GM12875 (cell line): ENCODE data around the gene FGF1.

Source experiments
- H3K4me3 ChIP-seq: one replicate; pipeline ENCODE4 v1.5.1; 2011; ENCODE audit warnings: low read depth, low read length, control low read depth
- TF ChIP-seq, protein P1 (sequence below): IDR thresholded peaks from 2 replicates; pipeline ENCODE4 v1.5.1; 2011; ENCODE audit warnings: low read depth, mild to moderate bottlenecking, control low read depth, inconsistent platforms, low read length, moderate library complexity, borderline replicate concordance; ENCODE audit not compliant: insufficient read depth

The FGF1 gene

DNA sequence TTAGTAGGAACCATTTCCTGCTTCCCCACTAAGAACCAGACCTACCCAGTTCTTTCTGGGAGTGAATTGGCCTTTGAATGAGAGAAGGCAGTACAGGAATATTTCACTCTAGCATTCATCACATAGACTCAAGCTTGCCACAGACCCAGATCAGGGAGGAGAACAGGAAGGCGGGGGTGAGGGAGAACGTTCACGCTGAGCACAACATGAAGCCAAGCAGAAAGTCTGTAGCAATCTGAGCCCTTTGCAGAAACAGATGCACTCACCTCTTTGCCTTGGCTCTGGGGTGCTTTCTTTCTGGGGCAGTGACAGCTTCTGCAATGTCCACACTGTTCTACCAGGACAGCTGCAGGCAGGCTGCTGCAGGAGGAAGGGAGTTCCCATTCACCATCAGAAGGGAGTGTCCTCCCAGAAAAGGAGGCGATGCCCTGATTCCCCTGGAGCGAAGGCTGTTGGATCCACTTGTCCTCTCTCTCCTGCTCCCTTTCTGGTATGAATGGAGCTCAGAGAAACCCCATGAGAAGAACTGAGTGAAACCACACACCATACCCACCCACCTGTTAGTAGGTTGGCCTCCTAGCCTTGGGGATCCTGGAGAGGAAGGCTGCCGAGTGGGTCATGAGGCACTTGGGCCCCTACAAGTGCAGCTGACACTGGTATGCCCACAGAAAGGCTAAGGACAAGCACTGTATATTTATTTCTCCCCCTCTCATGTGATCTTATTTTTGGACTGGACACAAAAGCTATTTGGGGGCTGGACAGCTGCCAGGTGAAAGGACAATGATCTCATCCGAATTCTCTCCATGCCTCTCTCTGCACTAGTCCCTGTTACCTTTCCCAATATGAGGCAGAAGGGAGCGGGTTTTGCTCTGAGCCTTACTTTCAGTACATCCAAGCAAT, 11.7 kb upstream of the FGF1 start:
- no peak overlapping the region for H3K4me3 ChIP-seq

GRCh38 chr5:142696379-142696778, 10.5 kb upstream of the FGF1 start:
- TF ChIP-seq, protein P1, sequence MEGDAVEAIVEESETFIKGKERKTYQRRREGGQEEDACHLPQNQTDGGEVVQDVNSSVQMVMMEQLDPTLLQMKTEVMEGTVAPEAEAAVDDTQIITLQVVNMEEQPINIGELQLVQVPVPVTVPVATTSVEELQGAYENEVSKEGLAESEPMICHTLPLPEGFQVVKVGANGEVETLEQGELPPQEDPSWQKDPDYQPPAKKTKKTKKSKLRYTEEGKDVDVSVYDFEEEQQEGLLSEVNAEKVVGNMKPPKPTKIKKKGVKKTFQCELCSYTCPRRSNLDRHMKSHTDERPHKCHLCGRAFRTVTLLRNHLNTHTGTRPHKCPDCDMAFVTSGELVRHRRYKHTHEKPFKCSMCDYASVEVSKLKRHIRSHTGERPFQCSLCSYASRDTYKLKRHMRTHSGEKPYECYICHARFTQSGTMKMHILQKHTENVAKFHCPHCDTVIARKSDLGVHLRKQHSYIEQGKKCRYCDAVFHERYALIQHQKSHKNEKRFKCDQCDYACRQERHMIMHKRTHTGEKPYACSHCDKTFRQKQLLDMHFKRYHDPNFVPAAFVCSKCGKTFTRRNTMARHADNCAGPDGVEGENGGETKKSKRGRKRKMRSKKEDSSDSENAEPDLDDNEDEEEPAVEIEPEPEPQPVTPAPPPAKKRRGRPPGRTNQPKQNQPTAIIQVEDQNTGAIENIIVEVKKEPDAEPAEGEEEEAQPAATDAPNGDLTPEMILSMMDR: no peak

More for the DNA sequence above, 11.7 kb upstream of the FGF1 start:
- TF ChIP-seq, protein P1: no peak

GRCh38 chr5:142694092-142694856, 8.4 kb upstream of the FGF1 start:
- TF ChIP-seq, protein P1: peak; percentile 10; the same call in 1 of the 2 replicates
- H3K4me3 ChIP-seq: no peak overlapping the region

More at GRCh38 chr5:142696379-142696778, 10.5 kb upstream of the FGF1 start:
- H3K4me3 ChIP-seq: no peak overlapping the region

GRCh38 chr5:142692321-142692894, 6.5 kb upstream of the FGF1 start:
- no peak overlapping the region for H3K4me3 ChIP-seq
- TF ChIP-seq, protein P1: no peak

DNA sequence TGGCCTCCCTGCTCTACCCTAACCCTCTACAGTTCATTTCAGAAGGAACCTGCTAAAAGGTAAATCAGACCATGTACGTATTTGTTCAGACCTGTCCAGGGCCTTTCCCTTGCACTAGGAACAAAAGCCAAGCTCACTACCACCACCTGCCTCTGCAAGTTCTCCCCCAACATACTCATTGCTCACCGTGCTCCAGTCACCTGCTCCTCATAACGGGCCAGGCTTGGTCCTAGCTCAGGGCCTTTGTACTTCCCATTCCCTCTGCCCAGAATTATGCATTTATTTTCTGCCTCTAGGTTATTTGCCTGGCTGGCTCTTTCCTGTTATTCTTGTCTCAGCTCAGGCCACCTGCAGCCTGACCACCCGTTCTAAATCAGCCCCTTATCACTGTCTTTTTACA, 4.8 kb upstream of the FGF1 start:
- TF ChIP-seq, protein P1: no peak
- H3K4me3 ChIP-seq: no peak overlapping the region

- H3K4me3 ChIP-seq: no peak overlapping the region
- TF ChIP-seq, protein P1: no peak
Observed at GRCh38 chr5:142689081-142689480, 3.2 kb upstream of the FGF1 start.
